K562 (cell line): Measurements from ENCODE around the gene TTLL11. TPM values are rescaled to one million over a fixed set of nuclear protein-coding genes. Genes with fewer than 3 reads are reported as not detected.

ENCODE experiments used
- ATAC-seq: fragments of 200-7000 bp; cut with Tn5 transposase; 3 replicates; pipeline ENCODE4 v1.9.1; 2020; ENCODE audit warnings: moderate library complexity
- BruUV-seq: library from RNA; stranded (reverse); fragments of 400-500 nt; replicated peaks from 2 replicates; lab custom pipeline; 2021; lab: Mats Ljungman, UMichigan
- CTCF ChIA-PET: fragments of 300-600 bp; formaldehyde crosslinking; extraction: SDS; loops from one replicate; lab custom pipeline; 2021; ENCODE audit warnings: low intra/inter-chr PET ratio; lab: Yijun Ruan, JAX
- POLR2A ChIA-PET: fragments of 300-600, 350-650 bp; sonication (Branson Sonifier 250); formaldehyde crosslinking; extraction: SDS; loops from one replicate; lab custom pipeline; 2021; ENCODE audit warnings: antibody characterized with exemption, inconsistent platforms; lab: Yijun Ruan, JAX
- DNase-seq, 4 experiments: peaks; one replicate each; pipeline versions ENCODE4 v3.0.0 to v3.0.0-alpha.2; 2011 to 2018; ENCODE audit warnings: low spot score in 3 of 4, mixed read lengths in 3 of 4; ENCODE audit errors: extremely low read depth in 1 of 4
- FAIRE-seq: peaks from 2 replicates; lab custom pipeline; 2011; peaks lifted over from hg19 to GRCh38; lab: Jason Lieb, UNC
- H2AFZ ChIP-seq: 2 replicates; pipeline ENCODE4 v1.6.0; 2011; ENCODE audit warnings: low read depth, low read length, control low read depth, inconsistent platforms
- H3K27ac ChIP-seq: fragments of 200-600 bp; 3 replicates; pipeline ENCODE4 v1.8.0; 2011; ENCODE audit warnings: low read depth, mild to moderate bottlenecking, control low read depth, inconsistent platforms, low read length, moderate library complexity, mixed read lengths; ENCODE audit errors: extremely low read depth
- H3K27me3 ChIP-seq, 2 experiments: fragments of 300-600 bp in 1 of 2; 2 replicates in 1 of 2; 3 replicates in 1 of 2; pipeline versions ENCODE4 v1.6.0 to v1.8.0; 2011; ENCODE audit warnings: inconsistent platforms in 2 of 2, low read length in 2 of 2, mild to moderate bottlenecking in 1 of 2, mixed read lengths in 1 of 2, moderate library complexity in 1 of 2; ENCODE audit not compliant: control insufficient read depth in 2 of 2, insufficient read depth in 2 of 2
- H3K36me3 ChIP-seq: fragments of 300-600 bp; 3 replicates; pipeline ENCODE4 v1.8.0; 2011; ENCODE audit warnings: mild to moderate bottlenecking, low read length, inconsistent platforms; ENCODE audit not compliant: control insufficient read depth, insufficient read depth
- H3K4me1 ChIP-seq, 2 experiments: fragments of 200-600 bp in 1 of 2; replicated peaks in 1 of 2; 2 replicates in 1 of 2; 3 replicates in 1 of 2; pipeline versions ENCODE4 v1.5.1 to v1.8.0; 2011; ENCODE audit warnings: inconsistent platforms in 2 of 2, low read length in 2 of 2, mild to moderate bottlenecking in 1 of 2, mixed read lengths in 1 of 2, moderate library complexity in 1 of 2; ENCODE audit not compliant: control insufficient read depth in 2 of 2, insufficient read depth in 2 of 2
- H3K4me2 ChIP-seq: 2 replicates; pipeline ENCODE4 v1.6.1; 2011; ENCODE audit warnings: low read length, control low read depth, inconsistent platforms, mixed read lengths; ENCODE audit not compliant: insufficient read depth
- H3K4me3 ChIP-seq: fragments of 200-600 bp; sonication (generic), shearing (Covaris generic); 2 replicates; pipeline ENCODE4 v1.5.1; 2016; ENCODE audit warnings: control low read depth, inconsistent platforms
- H3K79me2 ChIP-seq: fragments of 200-600 bp; 3 replicates; pipeline ENCODE4 v1.8.0; 2011; ENCODE audit warnings: low read length, inconsistent platforms; ENCODE audit not compliant: control insufficient read depth, insufficient read depth
- H3K9ac ChIP-seq, 2 experiments: 2 replicates each; pipeline versions ENCODE4 v1.6.0 to v1.6.1; 2011; ENCODE audit warnings: low read depth in 2 of 2, low read length in 2 of 2, control low read depth in 1 of 2, inconsistent platforms in 1 of 2, mild to moderate bottlenecking in 1 of 2, mixed read lengths in 1 of 2; ENCODE audit not compliant: insufficient read depth in 1 of 2
- H3K9me1 ChIP-seq: one replicate; pipeline ENCODE4 v1.6.0; 2011; ENCODE audit warnings: inconsistent platforms, mild to moderate bottlenecking, low read length, moderate library complexity; ENCODE audit not compliant: control insufficient read depth, insufficient read depth
- H3K9me3 ChIP-seq: replicated peaks from 2 replicates; pipeline ENCODE4 v1.5.1; 2011; ENCODE audit warnings: low read depth, low read length, inconsistent platforms; ENCODE audit not compliant: control insufficient read depth, insufficient read depth
- H4K20me1 ChIP-seq: replicated peaks from 2 replicates; pipeline ENCODE4 v1.6.1; 2011; ENCODE audit warnings: low read length, inconsistent platforms, mixed read lengths; ENCODE audit not compliant: control insufficient read depth, insufficient read depth
- FOSL1 ChIP-seq: fragments of 200-800 bp; sonication (Bioruptor generic); conservative IDR thresholded peaks from 2 replicates; pipeline ENCODE4 v1.6.1; 2016; ENCODE audit warnings: missing genetic modification characterization, missing compliant biosample characterization
- LEF1 ChIP-seq: fragments of 450-650 bp; IDR thresholded peaks from 2 replicates; pipeline ENCODE4 v1.6.1; 2016; ENCODE audit warnings: mild to moderate bottlenecking
- RAD51 ChIP-seq: fragments of 450-650 bp; IDR thresholded peaks from 2 replicates; pipeline ENCODE4 v1.7.1; 2016; ENCODE audit warnings: low read depth, mild to moderate bottlenecking, borderline replicate concordance
- TCF7L2 ChIP-seq: fragments of 150-350 bp; IDR thresholded peaks from 2 replicates; pipeline ENCODE4 v1.6.1; 2016; ENCODE audit warnings: low read depth, mild to moderate bottlenecking, low read length, moderate library complexity
- ZKSCAN1 ChIP-seq: fragments of 150-350 bp; IDR thresholded peaks from 2 replicates; pipeline ENCODE4 v1.6.1; 2016; ENCODE audit warnings: low read depth, low read length
- ZNF184 ChIP-seq: sonication (generic); formaldehyde crosslinking; IDR thresholded peaks from 2 replicates; pipeline ENCODE4 v1.5.0; 2020; ENCODE audit warnings: missing genetic modification reagents
- ZNF253 ChIP-seq: fragments of 250-450 bp; sonication (Bioruptor Pico); conservative IDR thresholded peaks from 2 replicates; pipeline ENCODE4 v1.6.1; 2021; ENCODE audit warnings: mild to moderate bottlenecking
- WGBS: fragments of 100-300 bp; shearing (Covaris generic); methylation state at CpG from one replicate; pipeline ENCODE4 v1.1.6; 2016; ENCODE audit warnings: low coverage, mixed read lengths; ENCODE audit not compliant: insufficient coverage; ENCODE audit errors: missing lambda C conversion rate; 5-methylcytosine and 5-hydroxymethylcytosine counted together
- in situ Hi-C: fragments of 300-500 bp; cut with MboI; formaldehyde crosslinking; loops from 4 replicates; pipeline ENCODE4 v1.15.0; 2018; ENCODE audit warnings: inconsistent platforms, mixed read lengths
- intact Hi-C: fragments of 100-400 bp; cut with micrococcal nuclease; formaldehyde crosslinking; loops from 2 replicates; pipeline ENCODE4 v1.14.2; 2022
- polyA plus RNA-seq, 8 experiments: library from polyadenylated mRNA; depleted of rRNA in 4 of 8; stranded (reverse) in 5 of 8; unstranded in 3 of 8; fragments of >200 nt; fragmentation: Nextera tagmentation in 2 of 8; fragmentation: Illumina TruSeq in 1 of 8; extraction: Ambion mirVana in 2 of 8; extraction: Trizol in 1 of 8; gene quantifications; 2 replicates each; pipeline versions ENCODE4 v1.2.1 to v1.2.3, GENCODE V29; 2011 to 2014; ENCODE audit warnings: inconsistent platforms in 1 of 8, missing spikeins in 1 of 8
- total RNA-seq, 7 experiments: library from RNA; depleted of rRNA in 6 of 7; stranded (reverse); fragments of >200 nt in 6 of 7; fragmentation: Illumina TruSeq in 2 of 7; extraction: Trizol in 2 of 7; gene quantifications; 2 replicates each; pipeline versions ENCODE4 v1.2.1 to v1.2.3, GENCODE V29; 2011 to 2021; ENCODE audit warnings: low replicate concordance in 1 of 7
- TF ChIP-seq, protein P1 (sequence below), 2 experiments: IDR thresholded peaks; 2 replicates each; pipeline ENCODE4 v1.6.1; 2012; ENCODE audit warnings: improper control_type of control experiment in 2 of 2, low read depth in 2 of 2, low read length in 2 of 2, borderline replicate concordance in 1 of 2
- TF ChIP-seq, protein P2 (sequence below): fragments of 200-400 bp; formaldehyde crosslinking; IDR thresholded peaks from 2 replicates; pipeline ENCODE4 v1.6.1; 2017; ENCODE audit warnings: mild to moderate bottlenecking, low read depth, low read length, moderate library complexity
- TF ChIP-seq, protein P3 (sequence below): sonication (generic); formaldehyde crosslinking; IDR thresholded peaks from 2 replicates; pipeline ENCODE4 v1.8.0; 2022; ENCODE audit warnings: missing genetic modification reagents, mild to moderate bottlenecking, borderline replicate concordance
- TF ChIP-seq, protein P4 (sequence below): fragments of 450-650 bp; formaldehyde crosslinking; IDR thresholded peaks from 2 replicates; pipeline ENCODE4 v1.4.0; 2020; ENCODE audit warnings: mild to moderate bottlenecking

The TTLL11 gene
- total and polyA plus RNA-seq, 9 of the 15 experiments (the other 6 are each of a cell fraction or from before 2014, with no cell fraction given) = 0.83 to 4.4 (median 2.7) TPM

GRCh38 chr9:122106576-122106975 lies 13.5 kb upstream of the TTLL11 start:
- ATAC-seq = no peak
- TF ChIP-seq TCF7L2 (no peak), ZKSCAN1 (no peak), ZNF253 (CRISPR knock-in tag) (no peak), ZNF184 (CRISPR knock-in tag) (no peak), FOSL1 (tag) (no peak), LEF1 (no peak), RAD51 (no peak)
- TF ChIP-seq, protein P1, sequence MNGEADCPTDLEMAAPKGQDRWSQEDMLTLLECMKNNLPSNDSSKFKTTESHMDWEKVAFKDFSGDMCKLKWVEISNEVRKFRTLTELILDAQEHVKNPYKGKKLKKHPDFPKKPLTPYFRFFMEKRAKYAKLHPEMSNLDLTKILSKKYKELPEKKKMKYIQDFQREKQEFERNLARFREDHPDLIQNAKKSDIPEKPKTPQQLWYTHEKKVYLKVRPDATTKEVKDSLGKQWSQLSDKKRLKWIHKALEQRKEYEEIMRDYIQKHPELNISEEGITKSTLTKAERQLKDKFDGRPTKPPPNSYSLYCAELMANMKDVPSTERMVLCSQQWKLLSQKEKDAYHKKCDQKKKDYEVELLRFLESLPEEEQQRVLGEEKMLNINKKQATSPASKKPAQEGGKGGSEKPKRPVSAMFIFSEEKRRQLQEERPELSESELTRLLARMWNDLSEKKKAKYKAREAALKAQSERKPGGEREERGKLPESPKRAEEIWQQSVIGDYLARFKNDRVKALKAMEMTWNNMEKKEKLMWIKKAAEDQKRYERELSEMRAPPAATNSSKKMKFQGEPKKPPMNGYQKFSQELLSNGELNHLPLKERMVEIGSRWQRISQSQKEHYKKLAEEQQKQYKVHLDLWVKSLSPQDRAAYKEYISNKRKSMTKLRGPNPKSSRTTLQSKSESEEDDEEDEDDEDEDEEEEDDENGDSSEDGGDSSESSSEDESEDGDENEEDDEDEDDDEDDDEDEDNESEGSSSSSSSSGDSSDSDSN (IDR thresholded peaks at IDR 0.05; ENCODE audit: borderline replicate concordance in 1 of 2, low read depth in 2 of 2, low read length in 2 of 2) = no peak
- TF ChIP-seq, protein P2, sequence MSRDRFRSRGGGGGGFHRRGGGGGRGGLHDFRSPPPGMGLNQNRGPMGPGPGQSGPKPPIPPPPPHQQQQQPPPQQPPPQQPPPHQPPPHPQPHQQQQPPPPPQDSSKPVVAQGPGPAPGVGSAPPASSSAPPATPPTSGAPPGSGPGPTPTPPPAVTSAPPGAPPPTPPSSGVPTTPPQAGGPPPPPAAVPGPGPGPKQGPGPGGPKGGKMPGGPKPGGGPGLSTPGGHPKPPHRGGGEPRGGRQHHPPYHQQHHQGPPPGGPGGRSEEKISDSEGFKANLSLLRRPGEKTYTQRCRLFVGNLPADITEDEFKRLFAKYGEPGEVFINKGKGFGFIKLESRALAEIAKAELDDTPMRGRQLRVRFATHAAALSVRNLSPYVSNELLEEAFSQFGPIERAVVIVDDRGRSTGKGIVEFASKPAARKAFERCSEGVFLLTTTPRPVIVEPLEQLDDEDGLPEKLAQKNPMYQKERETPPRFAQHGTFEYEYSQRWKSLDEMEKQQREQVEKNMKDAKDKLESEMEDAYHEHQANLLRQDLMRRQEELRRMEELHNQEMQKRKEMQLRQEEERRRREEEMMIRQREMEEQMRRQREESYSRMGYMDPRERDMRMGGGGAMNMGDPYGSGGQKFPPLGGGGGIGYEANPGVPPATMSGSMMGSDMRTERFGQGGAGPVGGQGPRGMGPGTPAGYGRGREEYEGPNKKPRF = no peak
- TF ChIP-seq, protein P3, sequence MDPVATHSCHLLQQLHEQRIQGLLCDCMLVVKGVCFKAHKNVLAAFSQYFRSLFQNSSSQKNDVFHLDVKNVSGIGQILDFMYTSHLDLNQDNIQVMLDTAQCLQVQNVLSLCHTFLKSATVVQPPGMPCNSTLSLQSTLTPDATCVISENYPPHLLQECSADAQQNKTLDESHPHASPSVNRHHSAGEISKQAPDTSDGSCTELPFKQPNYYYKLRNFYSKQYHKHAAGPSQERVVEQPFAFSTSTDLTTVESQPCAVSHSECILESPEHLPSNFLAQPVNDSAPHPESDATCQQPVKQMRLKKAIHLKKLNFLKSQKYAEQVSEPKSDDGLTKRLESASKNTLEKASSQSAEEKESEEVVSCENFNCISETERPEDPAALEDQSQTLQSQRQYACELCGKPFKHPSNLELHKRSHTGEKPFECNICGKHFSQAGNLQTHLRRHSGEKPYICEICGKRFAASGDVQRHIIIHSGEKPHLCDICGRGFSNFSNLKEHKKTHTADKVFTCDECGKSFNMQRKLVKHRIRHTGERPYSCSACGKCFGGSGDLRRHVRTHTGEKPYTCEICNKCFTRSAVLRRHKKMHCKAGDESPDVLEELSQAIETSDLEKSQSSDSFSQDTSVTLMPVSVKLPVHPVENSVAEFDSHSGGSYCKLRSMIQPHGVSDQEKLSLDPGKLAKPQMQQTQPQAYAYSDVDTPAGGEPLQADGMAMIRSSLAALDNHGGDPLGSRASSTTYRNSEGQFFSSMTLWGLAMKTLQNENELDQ (CRISPR knock-in tag) = no peak
- TF ChIP-seq, protein P4, sequence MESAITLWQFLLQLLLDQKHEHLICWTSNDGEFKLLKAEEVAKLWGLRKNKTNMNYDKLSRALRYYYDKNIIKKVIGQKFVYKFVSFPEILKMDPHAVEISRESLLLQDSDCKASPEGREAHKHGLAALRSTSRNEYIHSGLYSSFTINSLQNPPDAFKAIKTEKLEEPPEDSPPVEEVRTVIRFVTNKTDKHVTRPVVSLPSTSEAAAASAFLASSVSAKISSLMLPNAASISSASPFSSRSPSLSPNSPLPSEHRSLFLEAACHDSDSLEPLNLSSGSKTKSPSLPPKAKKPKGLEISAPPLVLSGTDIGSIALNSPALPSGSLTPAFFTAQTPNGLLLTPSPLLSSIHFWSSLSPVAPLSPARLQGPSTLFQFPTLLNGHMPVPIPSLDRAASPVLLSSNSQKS (CRISPR knock-in tag) = no peak
- POLR2A ChIA-PET = no interaction called here

More at GRCh38 chr9:122106576-122106975, 13.5 kb upstream of the TTLL11 start:
- Histone ChIP-seq H3K4me1 (no peaks in the 10 kb centered on the region), H3K4me3 (no peak overlapping the region), H3K9ac (no peak overlapping the region), H3K36me3 (no peaks in the 10 kb centered on the region), H3K27ac (no peak overlapping the region), H3K79me2 (no peaks in the 10 kb centered on the region), H3K9me1 (no peaks in the 10 kb centered on the region), H3K9me3 (no peaks in the 10 kb centered on the region; the same call in 1 of the 2 replicates), H3K4me2 (no peak overlapping the region), H2AFZ (no peak overlapping the region), H3K27me3 (peaks cover 0 to 14% of the 10 kb centered on the region in 2 experiments; a peak in 1 of 5 replicates), H4K20me1 (no peaks in the 10 kb centered on the region; the same call in 1 of the 2 replicates)
- DNase-seq (no peak), FAIRE-seq (no peak)
- intact Hi-C loops = no loop called here
- in situ Hi-C loops = no loop called here
- no TSS peak for BruUV-seq
- CTCF ChIA-PET = interaction anchor here (1.0 kb wide), 1 partner anchor 15 kb away, joined by 3 read pairs; no protein-coding TSS in a partner anchor
- 3% methylated on average over 2 of the region's 2 CpGs for WGBS
